HG02763 (cell line): ENCODE measurements around the gene PMVK.
"Not testable (repeated sequence)": the region's sequence is repeated elsewhere in the genome, so short reads cannot be mapped to it uniquely, and the experiment has no call there.

Source experiments
- ATAC-seq: cut with Tn5 transposase; IDR thresholded peaks from one replicate; pipeline ENCODE4 v1.9.1; 2021; ENCODE audit warnings: mild to moderate bottlenecking, moderate library complexity; ENCODE audit not compliant: unreplicated experiment

The PMVK gene

GRCh38 chr1:154925335-154926170, 11.0 kb downstream of the PMVK start:
- no peak for ATAC-seq

DNA sequence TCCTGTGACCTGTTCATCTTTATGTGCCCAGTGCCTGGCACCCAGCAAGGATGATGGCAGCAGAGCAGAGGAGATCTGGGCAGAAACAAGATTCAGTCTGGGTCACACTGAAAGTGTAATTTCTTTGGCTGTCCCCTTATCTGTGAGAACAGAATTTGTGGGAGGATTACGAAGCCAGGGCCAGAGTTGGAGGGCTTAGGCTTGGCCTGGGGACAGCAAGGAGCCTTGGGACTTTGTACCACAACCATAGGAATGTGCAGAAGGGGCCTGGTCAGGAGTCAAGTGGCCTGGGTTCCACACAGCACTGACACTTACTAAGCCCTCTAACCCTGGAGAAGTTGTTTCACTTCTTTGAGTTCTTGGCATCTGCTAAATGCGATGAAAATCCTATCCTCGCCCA, 12.8 kb downstream of the PMVK start:
- ATAC-seq: no peak

- ATAC-seq: no peak
These were observed 23.2 kb downstream of the PMVK start for GRCh38 chr1:154913273-154913672.

- no peak for ATAC-seq
These were observed 23.8 kb downstream of the PMVK start for GRCh38 chr1:154912755-154913154.

DNA sequence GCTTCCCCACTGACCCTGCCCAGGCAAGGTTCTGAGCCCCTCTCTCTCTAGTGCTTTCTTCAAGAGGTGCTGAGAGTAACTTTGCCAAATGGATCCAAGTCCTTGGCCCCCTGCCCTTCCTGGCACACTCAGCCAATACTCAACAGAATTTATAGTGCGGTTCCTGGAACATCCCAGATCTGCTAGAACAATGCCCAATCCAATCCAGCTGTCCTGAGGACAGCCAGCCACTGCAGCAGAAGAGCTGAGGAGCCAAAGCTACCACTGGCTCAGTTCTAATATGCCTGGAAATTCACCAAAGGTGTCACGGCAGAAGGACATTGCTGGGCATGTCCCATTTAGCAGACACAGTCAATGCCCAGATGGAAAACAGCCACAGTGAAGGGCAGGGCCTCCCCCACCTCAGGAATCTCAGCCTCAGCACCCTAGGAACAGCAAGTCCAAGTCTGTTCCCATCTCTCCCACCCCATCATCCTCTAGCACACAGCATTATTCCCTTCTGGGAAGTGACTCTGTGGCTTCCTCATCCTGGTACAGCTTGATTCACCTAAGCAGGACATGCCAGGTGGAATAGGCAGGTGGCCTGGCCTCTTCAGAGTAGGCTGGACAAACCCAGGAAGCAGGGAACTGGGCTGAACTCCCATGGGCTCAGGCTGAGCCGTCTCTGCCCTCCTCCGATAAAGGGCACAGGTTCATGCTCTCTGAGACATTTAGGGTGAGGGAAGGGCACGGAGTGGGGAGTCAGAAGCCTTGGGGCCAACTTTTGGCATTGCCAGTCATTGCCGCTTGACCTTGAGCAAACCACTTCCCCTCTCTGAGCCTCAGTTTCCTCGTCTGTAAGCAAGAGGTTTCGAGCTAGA, 24.6 kb downstream of the PMVK start:
- ATAC-seq: no peak

GRCh38 chr1:154910851-154911250, 25.7 kb downstream of the PMVK start:
- no peak for ATAC-seq

DNA sequence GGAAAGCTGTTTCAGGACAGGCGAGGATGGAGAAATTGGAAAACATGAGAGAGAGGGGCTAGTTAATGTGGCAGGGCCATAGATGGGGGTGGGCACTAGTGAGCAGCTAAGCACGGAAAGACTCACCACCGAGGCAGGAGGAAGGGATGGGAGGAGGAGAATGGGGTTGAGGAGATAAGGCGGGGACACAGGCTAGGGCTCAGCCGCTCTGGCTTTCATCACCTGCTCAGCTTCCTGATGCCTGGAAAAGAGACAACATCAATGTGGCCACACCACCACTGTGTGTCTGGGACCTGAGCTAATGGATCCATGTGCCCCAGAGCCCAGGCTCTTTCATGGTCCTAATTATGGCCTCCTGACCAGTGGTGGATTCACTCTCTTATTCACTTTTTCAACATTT, 27.6 kb downstream of the PMVK start:
- ATAC-seq: no peak

DNA sequence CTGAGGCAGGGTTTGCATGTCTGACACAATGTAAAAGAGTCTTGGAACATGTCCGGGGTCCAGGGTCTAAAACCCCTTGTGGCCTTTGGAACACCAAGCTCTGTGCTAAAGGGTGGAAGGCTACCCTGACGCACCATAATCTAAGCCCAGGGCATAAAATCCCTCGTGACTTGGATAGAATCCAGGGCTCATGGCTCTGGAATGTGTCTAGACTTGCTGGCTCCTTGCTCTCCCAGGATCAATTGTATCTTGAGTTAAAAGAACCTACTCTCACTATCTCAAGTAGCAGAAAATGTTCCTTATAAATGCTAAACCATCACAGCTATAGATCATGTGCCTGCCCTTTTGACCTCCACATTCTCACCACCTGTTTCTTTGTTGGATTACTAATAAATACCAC, 28.4 kb downstream of the PMVK start:
- not testable (repeated sequence) for ATAC-seq

- no peak for ATAC-seq
These were observed 29.9 kb downstream of the PMVK start for GRCh38 chr1:154906621-154907081.

DNA sequence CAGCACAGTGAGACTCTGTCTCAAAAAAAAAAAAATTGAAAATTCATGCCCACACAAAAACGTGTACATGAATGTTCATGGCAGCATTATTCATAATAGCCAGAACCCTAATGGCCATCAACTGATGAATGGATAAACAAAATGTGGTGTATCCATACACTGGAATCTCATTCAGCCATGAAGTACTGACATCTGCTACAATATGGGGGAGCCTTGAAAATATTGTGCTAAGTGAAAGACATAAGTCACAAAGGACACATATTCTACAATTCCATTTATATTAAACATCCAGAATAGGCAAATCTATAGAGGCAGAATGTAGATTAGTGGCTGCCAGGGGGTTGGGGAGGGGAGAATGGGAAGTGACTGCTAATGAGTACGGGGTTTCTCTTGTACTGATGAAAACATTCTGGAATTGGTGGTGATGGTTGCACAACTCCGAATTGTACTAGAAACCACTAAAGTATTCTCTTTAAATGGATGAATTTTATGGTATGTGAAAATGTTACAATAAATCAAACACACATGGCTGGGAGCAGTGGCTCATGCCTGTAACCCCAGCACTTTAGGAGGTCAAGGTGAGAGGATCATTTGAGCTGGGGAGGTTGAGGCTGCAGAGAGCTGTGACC, 33.5 kb downstream of the PMVK start:
- no peak for ATAC-seq

DNA sequence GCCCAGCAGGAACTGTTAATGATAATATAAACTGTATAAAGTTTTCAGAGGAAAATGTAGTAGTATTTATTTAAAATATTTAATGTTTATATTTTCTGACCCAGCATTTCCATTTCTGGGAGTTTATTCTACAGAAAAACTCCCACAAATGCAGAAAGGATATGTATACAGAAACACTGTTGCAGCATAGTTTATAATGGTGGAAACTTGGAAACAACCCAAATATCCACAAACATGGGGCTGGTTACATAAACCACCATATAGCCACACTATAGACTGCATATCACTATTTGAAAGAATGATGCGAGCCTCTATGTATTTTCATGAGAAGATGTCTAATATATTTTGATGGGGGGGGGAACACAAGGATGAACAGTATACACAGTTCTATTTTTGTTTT, 34.9 kb downstream of the PMVK start:
- no peak for ATAC-seq

GRCh38 chr1:154899041-154899440, 37.5 kb downstream of the PMVK start:
- ATAC-seq: no peak

GRCh38 chr1:154896771-154897286, 39.7 kb downstream of the PMVK start:
- no peak for ATAC-seq

GRCh38 chr1:154895798-154896197, 40.7 kb downstream of the PMVK start:
- ATAC-seq: no peak

GRCh38 chr1:154891452-154891851, 45.1 kb downstream of the PMVK start:
- ATAC-seq: no peak

GRCh38 chr1:154888757-154889156, 47.8 kb downstream of the PMVK start:
- ATAC-seq: no peak

DNA sequence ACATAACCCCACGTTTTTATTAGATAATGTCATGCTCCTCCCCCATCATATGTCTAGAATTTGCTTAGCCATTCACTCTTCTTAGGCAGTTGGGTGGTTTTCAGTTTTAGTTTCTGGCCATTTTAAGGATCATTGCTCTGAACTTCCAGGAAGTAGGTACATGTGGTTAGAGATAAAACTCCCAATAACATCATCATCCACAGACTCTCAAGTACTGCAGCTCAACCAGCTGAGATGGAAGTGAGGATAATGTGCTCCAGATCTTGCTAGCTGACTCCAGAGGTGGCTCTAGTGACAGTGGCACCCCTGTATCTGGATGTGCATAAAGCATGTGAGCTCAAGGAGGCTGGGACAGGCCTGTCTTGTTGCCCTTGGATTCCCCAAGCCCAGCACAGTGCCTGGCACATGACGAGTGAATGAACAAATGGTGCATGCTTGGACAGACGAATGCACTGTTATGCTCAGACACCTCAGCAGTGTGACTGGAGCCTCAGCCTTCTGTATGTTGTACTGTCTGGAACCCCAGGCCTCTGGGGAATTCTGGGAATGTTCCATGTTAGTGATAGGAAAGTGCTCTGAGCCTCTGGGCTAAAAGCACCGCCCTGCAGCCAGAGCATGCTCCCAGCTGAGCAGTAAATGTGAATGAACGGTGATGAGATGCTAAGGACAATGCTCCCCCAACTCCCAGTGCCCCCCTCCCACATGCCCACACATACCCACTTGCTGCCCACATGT, 50.1 kb downstream of the PMVK start:
- ATAC-seq: no peak

DNA sequence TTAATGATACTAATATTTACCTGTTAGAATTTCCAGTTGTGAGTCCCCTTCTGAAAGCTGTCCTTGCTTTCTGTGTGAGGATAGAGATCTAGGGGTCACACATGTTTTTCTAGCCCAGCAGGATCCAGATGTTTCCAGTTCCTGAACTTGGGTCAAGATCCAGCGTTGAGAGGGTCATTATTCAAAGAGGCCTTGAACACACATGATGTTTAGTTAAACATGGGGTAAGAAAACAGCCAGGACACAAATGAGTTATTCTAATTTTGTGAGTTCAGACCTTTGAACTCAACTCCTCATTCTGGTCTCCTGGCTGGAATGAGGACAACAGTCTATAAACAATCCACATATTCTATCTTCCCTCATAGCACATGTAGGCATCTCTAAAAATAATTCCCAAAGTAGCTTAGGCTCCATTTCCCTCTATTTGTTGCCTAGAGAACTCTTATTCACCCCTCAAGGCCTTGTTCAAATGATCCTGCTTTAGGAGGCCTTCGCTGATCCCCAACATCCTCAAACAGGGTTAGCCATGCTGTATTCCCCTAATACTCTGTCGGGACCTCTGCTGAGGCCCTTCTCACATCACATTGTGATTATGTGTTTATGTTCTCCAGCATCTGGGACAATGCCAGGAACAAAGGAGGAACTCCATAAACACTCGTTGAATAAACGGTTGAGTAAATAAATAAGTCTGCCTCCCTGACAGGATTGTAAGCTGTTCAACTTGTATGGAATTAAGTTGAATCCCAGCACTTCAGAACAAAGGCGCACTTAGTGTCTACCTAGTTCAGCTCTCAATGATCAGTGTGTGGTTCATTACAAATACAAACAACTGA, 51.4 kb downstream of the PMVK start:
- no peak for ATAC-seq
